GM10847 (cell line): ENCODE data around the gene B3GALT6.

ENCODE experiments used
- POLR2A ChIP-seq: IDR thresholded peaks from 2 replicates; pipeline ENCODE4 v1.6.1; 2011; ENCODE audit not compliant: insufficient read length; ENCODE audit errors: extremely low read depth

B3GALT6 gene

DNA sequence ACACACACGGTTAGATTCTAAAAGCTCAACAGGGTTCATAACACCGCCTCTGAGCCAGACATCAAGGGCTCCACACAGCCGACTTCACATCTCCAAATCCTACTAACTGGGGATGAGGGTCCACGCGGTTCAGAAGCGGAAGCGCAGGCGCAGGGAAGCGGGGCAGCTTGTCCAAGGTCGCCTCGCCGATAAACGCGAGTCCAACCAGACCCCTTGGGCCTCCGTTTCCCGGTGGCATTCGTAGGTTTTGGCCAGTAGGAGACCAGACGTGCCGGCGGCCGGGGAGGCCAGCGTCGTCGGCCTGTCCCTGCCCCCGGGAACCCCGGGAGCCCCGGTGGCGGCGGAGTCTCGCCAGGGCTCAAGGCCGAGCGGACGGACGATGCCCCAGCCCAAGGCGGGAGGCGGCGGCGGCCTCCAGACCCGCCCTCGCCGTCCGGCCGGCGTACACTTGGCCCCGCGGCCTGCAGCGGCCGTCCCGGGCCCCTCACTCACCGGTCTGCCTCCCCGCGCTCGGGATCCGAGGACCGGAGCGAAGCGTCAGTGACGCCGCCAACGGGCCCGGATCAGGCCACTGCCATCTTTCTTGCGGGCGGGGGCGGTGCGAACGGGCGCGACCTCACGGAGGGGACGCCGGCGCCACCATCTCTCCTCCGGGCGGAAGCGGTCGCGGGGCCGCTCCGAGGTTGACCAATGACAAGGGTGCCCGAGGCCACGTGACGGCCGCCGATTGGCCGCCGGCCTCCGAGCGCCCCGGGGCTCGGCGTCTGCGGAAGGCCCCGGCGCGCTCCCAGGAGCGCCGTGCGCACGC is 433 bp upstream of the B3GALT6 start, which contains the start of gene SDF4:
SDF4 (minus strand) TSS at position 602 of the 808 bp plus-strand sequence. CDS start 3,229 bp downstream, outside the sequence.
- TF ChIP-seq POLR2A: peak; percentile 94

DNA sequence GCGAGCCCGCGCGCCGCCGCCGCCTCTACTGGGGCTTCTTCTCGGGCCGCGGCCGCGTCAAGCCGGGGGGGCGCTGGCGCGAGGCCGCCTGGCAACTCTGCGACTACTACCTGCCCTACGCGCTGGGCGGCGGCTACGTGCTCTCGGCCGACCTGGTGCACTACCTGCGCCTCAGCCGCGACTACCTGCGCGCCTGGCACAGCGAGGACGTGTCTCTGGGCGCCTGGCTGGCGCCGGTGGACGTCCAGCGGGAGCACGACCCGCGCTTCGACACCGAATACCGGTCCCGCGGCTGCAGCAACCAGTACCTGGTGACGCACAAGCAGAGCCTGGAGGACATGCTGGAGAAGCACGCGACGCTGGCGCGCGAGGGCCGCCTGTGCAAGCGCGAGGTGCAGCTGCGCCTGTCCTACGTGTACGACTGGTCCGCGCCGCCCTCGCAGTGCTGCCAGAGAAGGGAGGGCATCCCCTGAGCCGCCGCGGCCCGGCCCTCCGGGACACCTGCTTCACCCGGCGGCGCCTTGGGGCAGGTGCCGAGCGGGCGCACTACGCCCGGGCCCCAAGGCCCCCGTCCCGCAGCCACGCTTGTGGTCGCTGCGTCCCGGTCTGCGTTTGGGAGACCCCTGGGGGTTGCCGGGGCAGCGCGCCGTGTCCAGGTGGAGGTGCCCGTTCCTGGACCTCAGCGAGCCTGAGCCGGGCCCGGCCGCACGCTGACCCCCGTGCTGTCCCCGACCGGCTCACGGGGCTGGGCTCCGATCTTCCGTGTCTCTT is 944 bp downstream of the B3GALT6 start:
- TF ChIP-seq POLR2A: no peak

DNA sequence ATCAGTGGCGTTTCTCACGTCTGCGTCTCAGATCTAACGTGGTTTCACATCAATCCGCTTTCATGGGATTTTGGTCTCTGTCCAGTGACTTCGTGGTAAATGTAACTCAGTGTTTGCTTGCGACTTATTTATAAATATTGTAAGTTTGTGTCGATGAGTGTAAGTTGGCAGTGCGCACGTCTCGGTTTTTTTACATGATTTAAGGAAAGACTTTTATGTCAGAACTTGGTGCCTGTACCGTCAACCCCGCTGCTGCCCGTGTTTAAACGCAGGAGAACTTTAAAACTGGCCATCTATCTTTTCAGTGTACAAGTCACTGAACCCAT is 1.5 kb downstream of the B3GALT6 start:
- no peak for TF ChIP-seq POLR2A

DNA sequence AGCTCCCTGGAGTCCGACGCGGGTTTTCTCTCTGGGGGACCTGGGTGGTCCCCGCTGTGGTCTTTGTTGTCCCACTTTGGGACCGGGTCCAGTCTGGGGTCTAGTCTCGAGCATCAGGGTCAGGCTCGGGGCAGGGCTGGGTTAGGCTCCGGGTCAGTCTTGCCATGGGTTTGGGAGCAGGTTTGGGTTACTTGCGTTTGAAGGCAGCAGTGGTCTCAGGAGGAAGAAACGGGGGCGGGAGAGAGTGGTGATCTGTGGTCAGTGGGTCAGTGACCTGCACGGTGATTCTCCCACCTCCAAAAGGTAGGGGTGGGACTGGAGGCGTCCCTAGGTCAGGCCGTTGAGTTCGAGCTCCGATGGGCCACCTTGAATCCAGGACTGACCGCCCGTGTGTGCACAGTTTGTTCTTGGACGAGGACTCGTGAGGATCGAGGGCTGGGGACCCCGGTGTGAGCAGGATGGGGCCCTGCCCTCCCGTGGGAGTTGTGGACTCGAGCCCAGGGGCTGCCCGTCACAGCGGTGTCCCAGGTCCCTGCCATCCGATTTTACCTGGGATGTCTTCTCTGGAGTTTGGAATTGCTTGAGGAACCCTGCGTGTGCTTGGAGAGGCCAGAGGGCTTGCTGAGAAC is 2.3 kb downstream of the B3GALT6 start:
- no peak for TF ChIP-seq POLR2A

DNA sequence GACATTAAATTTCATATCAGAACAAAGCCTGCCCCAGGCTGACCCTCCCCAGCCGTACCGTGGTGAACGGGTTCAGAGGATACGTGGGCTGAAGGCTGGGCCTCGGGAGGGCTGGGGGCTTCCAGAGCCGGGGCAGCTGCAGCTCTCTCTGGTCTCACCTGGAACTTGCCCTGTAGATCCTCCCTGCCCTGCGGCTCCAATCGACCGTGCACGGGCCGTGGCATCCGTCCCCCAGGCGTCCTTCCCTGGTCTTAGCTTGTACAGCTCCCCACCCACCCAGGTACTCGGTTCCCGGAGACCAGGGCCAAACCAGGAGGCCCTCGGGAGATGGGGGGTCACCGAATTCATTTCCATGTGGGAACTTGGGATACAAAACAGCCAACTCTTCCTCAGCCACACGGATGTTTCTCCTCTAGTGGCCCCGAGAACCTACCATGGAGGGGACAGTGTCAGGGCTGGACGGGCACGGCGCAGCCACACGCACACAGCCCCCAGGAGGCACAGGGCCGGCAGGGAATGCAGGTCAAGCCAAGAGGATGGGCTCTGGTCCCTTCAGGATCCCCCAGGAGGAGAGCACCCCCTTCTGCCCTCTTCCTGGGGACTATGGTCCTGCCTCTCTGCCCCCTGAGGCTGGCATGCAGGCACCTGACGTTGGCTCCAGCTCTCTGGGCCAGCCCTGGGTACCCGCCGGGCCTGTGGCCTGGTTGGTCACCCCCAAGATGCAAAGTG is 3.1 kb downstream of the B3GALT6 start:
- no peak for TF ChIP-seq POLR2A

DNA sequence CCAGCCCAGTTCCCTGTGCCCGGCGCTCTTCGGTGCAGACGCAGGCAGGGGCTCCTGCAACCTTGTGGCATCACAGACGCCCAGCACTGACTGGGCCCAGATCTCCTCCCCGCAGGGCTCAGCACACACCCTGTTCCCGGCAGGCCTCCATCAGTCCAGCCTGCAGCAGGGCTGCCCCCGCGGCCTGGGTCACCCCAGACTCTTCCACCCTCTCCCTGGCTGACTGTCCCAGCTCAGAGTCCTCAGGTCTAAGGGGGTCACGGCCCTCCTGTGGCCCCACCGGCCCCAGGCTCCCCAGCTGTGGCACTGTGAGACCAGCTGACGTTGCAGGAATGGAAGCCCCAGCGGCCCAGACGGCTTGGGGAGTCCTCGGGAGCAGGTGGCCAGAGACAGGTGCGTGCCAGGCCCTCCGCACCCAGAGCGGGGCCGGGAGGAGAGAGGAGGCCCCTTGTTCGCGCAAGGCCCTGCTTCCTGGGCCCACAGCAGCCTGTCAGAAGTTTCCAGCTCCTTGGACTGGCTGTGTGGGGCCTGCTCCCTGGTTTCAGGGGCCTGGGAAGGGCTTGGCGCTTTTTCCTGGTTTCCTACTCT is 4.2 kb downstream of the B3GALT6 start:
- no peak for TF ChIP-seq POLR2A

DNA sequence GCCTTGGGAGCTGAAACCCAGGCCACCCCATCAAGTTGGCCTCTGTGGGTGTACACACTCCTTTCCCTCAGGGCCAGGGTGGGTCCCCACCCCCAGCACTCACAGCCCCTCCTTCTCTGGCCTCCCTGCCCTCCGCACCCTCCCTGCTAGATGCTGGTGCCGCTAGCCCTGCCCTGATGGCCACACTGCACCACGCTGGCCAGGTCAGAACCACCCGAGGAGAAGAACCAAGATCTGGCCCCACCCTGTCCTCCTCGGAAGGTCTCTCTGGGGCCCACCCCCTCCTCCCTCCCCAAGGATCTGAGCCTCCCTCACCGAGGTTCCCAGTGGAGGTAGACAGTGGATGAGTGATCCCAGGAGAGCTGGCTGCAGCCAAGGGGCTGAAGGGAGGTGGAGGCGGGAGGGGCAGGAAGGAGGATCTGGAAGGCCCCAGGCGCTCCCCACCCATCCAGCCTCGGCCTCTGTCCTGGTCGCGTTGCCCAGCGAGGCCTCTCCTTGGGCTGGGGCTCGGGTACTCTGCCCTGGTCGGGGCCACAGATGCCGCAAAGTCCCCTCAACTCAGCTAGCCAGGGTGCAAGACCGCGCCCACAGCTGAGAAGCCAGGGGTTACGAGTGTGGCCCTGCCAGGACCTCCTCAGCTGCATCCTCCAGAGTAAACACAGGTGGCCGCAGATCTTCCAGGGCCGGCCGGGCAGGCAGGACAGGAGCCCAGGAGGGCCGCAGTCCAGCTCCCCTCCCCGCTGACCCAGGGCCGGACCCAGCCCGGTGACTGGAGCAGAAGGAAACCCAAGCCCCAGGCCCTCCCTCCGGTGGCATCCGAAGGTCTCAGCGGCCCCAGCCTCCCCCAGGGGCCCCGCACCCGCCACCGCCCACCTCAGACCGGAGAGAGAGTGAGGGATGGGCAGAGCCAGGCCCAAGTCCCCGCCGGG is 5.2 kb downstream of the B3GALT6 start:
- TF ChIP-seq POLR2A: no peak

DNA sequence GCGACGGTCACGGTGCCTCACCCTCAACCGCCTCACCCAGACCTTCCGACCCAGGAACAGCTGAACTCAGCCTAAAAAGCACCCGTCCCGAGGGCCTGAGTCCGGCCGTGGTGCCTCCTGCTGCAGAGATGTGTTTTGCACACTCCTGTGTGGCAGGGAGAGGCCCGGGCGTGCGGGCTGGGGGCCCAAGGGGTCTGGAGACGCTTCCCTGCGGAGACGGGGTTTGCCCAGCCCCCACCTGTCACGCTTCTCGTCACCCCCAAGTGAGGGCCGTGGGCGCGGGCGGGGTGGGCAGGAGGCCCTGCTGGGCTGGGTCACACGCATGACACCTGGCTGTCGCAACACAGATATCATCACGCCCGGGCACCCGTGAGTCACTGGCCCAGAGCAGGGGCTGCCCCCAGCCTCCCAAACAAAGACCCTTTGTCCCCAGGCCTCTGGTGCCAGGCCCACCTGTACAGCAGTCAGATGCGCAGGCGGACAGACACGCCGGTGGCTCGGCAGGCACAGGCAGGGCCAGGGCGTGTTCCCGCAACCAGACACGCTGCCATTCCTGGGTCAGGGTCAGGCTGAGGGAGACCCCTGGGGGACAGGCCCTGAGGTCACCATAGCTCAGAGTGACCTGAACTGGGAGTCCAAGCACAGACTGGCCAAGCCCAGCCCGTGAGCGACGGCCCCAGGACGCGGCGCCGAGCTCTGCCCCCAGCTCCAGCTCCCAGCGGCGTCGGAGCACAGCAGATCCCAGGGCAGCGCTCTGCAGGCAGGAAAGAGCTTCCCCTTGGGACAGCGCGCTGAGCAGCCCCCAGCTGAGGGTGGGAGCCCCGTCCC is 6.1 kb downstream of the B3GALT6 start:
- TF ChIP-seq POLR2A: no peak

DNA sequence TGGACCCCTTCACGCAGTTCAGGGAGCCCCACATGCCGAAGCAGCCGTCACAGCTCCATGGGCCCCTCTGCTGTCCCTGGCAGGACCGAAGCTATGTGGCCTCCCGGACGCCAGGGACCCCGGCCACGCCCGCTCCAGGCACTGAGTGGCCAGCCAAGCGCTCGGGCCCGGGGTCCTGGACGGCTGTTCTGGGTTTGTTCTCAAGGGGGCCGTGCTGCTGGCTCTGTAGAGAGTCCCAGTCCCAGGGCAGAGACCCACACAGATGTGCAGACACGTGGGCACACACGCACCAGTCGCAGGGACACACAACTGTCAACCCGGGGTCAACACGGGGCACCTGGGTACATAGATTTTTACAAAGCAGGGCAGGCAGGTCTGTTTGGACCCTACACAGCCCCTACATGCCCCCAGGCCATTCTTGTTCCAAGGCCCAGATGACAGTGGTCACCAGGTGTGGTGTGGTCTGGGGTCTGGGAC is 6.7 kb downstream of the B3GALT6 start:
- no peak for TF ChIP-seq POLR2A

DNA sequence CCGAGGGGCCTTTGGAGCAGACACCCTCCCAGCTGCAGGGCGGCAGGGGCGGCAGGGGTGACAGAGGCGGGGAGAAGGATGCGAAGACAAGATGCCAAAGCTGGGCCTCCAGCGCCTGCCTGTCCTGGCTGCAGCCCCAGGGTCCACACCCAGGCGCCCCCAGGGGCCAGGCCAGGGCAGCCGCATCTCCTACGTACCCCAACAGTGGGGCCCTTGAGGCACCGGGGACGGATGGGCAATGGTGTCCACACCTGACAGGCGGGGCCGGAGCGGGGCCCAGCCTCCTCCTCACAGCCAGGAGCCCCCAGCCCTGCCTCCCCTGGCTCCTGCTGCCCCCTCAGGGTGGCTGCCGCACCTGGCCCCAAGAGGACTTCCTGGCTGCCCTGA is 7.2 kb downstream of the B3GALT6 start:
- no peak for TF ChIP-seq POLR2A

DNA sequence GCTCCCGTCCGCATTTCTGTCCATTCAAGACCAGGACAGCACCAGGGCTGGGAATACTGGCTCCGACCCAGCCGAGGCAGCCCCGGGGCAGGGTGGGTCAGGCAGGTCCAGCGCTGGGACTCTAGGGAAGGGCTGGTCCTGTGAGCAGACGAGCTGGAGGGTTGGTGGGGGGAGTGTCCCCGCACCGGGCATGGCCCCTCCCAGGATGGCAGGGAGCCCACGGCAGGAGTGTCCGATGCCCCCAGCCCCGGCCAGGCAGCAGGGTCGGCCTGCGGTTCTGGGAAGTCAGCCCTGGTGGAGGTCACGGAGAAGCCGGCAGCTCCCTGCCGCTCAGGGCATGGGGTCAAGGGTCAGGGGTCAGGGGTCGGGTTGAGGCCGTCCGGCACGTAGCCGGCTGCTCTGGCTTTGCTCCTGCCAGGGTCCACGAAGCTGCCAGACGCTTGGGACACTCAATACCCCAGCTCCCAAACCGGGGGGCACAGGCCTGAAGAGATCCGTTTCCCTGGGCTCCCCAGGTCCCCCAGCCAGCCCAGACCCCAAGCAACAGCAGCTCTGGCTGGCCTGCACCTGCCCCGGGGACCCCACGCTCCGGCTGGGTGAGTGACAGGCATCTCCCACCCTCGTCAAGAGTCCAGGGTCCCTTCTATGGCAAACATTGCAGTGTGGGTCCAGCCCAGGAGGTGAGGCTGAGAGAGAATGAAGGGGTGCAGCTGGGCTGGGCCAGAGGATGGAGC is 7.7 kb downstream of the B3GALT6 start:
- TF ChIP-seq POLR2A: no peak

DNA sequence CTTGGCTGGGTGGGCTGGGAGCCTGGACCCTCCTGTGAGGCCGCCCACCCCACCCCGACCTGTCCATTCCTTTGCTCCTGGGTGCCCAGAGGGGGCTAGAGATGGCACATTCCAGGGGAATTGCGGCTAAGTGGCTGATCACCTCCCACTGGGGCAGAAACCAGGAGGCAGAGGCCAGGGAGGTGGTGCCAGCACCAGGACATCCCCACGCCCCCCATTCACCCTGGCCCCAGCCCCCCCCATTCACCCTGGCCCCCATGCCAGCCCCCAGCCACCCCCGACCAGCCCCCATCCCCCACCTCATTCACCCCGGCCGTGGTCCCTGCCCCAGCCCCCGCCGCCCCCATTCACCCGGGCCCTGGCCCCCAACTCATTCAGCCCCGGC is 8.3 kb downstream of the B3GALT6 start:
- no peak for TF ChIP-seq POLR2A
